ENCODE results near the gene HSPE1.

Gene HSPE1

GRCh38 chr2:197498937-197499593, 1.1 kb upstream of the HSPE1 start:
- DNase-seq (ENCODE audit: low read depth) = peak; percentile 16
- H3K4me3 ChIP-seq (ENCODE audit: low read length) = peak overlapping the region; percentile 91
- no peak for TF ChIP-seq CTCF (conservative IDR thresholded peaks at IDR 0.05; ENCODE audit: low read depth, low read length)

- no peak for DNase-seq (ENCODE audit: low read depth)
- H3K4me3 ChIP-seq (ENCODE audit: low read length) = peak overlapping the region; percentile 91
- no peak for TF ChIP-seq CTCF (conservative IDR thresholded peaks at IDR 0.05; ENCODE audit: low read depth, low read length)
Observed at GRCh38 chr2:197500503-197501131, 438 bp downstream of the HSPE1 start.

GRCh38 chr2:197502201-197502600, 2.0 kb downstream of the HSPE1 start:
- DNase-seq (ENCODE audit: low read depth) = no peak
- peak overlapping the region; percentile 91 for H3K4me3 ChIP-seq (ENCODE audit: low read length)
- no peak for TF ChIP-seq CTCF (conservative IDR thresholded peaks at IDR 0.05; ENCODE audit: low read depth, low read length)

DNA sequence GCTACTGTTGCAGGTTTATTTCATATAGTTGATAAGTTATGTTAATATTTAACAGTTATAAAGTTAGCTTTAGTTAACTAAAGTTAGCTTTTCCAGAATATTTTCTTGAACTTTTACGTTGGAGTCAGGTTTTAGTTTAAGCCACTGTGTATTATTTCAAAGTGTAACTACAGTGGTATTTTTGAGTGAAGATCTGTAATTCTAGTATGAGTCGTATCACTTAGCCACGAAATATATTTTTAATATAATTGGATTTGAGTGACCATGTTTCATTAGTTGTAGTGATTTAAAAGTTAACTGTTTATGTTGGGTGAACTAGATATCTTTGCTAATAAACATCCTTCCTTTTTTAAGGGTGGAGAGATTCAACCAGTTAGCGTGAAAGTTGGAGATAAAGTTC, 2.5 kb downstream of the HSPE1 start:
- no peak for TF ChIP-seq CTCF (conservative IDR thresholded peaks at IDR 0.05; ENCODE audit: low read depth, low read length)
- H3K4me3 ChIP-seq (ENCODE audit: low read length) = no peak overlapping the region
- DNase-seq (ENCODE audit: low read depth) = no peak

DNA sequence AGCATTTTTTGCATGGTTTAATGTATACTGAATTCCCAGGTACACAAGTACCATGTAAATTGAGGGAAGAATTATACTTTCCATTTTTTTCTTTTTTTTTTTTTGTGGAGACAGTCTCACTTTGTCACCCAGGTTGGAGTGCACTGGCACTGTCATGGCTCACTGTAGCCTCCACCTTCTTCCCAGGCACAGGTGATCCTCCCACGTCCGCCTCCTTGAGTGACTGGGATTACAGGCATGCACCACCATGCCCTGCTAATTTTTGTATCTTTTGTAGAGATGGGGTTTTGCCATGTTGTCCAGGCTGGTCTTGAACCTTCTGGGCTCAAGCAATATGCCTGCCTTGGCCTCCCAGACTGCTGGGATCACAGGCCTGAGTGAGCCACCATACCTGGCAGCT, 3.8 kb downstream of the HSPE1 start:
- no peak for DNase-seq (ENCODE audit: low read depth)
- TF ChIP-seq CTCF (conservative IDR thresholded peaks at IDR 0.05; ENCODE audit: low read depth, low read length) = no peak
- H3K4me3 ChIP-seq (ENCODE audit: low read length) = no peak overlapping the region

DNA sequence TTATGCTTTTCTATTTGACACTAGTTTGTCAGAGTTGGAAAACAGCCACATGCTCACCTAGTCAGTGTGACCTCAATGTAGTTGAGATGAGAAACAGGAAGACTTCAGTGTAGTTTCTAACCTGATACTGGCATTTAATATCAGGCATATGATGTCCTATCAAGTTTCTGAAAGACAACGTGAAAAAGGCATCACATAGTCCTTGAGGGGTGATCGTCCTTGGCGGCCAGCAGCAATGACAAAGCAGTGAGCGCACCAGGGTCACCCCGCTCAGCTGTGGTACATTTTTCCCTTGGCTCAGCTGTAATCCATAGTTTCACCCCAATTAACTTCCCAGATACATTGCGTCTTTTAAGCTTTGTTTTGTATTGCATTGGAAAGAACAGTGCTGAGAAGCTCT, 4.3 kb downstream of the HSPE1 start:
- DNase-seq (ENCODE audit: low read depth) = no peak
- TF ChIP-seq CTCF (conservative IDR thresholded peaks at IDR 0.05; ENCODE audit: low read depth, low read length) = no peak
- no peak overlapping the region for H3K4me3 ChIP-seq (ENCODE audit: low read length)

DNA sequence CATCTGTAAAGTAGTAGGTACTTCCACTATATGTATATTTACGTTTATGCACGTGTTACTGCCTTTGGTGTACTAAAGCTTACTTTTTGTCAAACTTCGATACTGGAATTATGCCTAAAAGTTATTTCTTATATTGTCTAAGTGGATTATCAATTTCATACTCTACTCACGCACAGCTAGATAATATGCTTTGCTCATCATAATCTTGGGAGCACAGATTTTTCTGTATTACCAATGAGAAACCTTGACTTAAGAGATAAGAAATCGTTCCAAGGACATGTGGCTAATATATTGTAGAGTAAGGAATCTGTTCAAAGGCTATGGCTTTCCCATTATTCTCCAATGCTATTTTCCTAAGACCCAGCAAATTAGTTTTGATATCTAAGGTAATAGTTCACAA, 6.5 kb downstream of the HSPE1 start:
- TF ChIP-seq CTCF (conservative IDR thresholded peaks at IDR 0.05; ENCODE audit: low read depth, low read length) = no peak
- H3K4me3 ChIP-seq (ENCODE audit: low read length) = no peak overlapping the region

More for the DNA sequence above, 6.5 kb downstream of the HSPE1 start:
- no peak for DNase-seq (ENCODE audit: low read depth)

All from retinal pigment epithelial cell (primary cell).